Fibroblast of lung (primary cell): ENCODE results near the gene GPC5. TPM values are rescaled to one million over a fixed set of nuclear protein-coding genes. Genes with fewer than 3 reads are reported as not detected.

Experiments
- DNase-seq, 2 donors: peaks; one replicate each; pipeline versions ENCODE4 v3.0.0 to v3.0.0-alpha.2; 2010; ENCODE audit warnings: low read depth in 2 of 2
- H2AFZ ChIP-seq: 2 replicates; pipeline ENCODE4 v1.5.1; 2012; ENCODE audit warnings: low read length, control low read depth, inconsistent platforms
- H3K27ac ChIP-seq: 2 replicates; pipeline ENCODE4 v1.5.1; 2011; ENCODE audit warnings: low read length, control low read depth; ENCODE audit not compliant: insufficient read depth
- H3K27me3 ChIP-seq: 2 replicates; pipeline ENCODE4 v1.5.1; 2011; ENCODE audit warnings: mild to moderate bottlenecking, low read length; ENCODE audit not compliant: control insufficient read depth, insufficient read depth
- H3K36me3 ChIP-seq: 2 replicates; pipeline ENCODE4 v1.5.1; 2011; ENCODE audit warnings: low read length; ENCODE audit not compliant: control insufficient read depth, insufficient read depth
- H3K4me1 ChIP-seq: 2 replicates; pipeline ENCODE4 v1.5.1; 2011; ENCODE audit warnings: low read length; ENCODE audit not compliant: control insufficient read depth, insufficient read depth; ENCODE audit errors: extremely low read depth
- H3K4me2 ChIP-seq: 2 replicates; pipeline ENCODE4 v1.5.1; 2011; ENCODE audit warnings: low read length, control low read depth; ENCODE audit not compliant: insufficient read depth; ENCODE audit errors: extremely low read depth
- H3K4me3 ChIP-seq, 4 experiments: fragments of 200-600 bp in 1 of 4; sonication (generic) in 1 of 4; replicated peaks in 1 of 4; 2 replicates each; pipeline ENCODE4 v1.5.1; 2011 to 2016; ENCODE audit warnings: low read length in 4 of 4, low read depth in 3 of 4, mild to moderate bottlenecking in 3 of 4, control low read depth in 2 of 4, inconsistent platforms in 1 of 4, mixed read lengths in 1 of 4; ENCODE audit not compliant: insufficient read depth in 1 of 4; ENCODE audit errors: control extremely low read depth in 1 of 4
- H3K79me2 ChIP-seq: 2 replicates; pipeline ENCODE4 v1.5.1; 2012; ENCODE audit warnings: mild to moderate bottlenecking, low read length, inconsistent platforms; ENCODE audit not compliant: control insufficient read depth, insufficient read depth
- H3K9ac ChIP-seq: 2 replicates; pipeline ENCODE4 v1.5.1; 2011; ENCODE audit warnings: mild to moderate bottlenecking, low read length, control low read depth; ENCODE audit not compliant: insufficient read depth
- H3K9me3 ChIP-seq: 2 replicates; pipeline ENCODE4 v1.5.1; 2012; ENCODE audit warnings: low read depth, low read length; ENCODE audit not compliant: control insufficient read depth, insufficient read depth
- H4K20me1 ChIP-seq: 2 replicates; pipeline ENCODE4 v1.5.1; 2011; ENCODE audit warnings: low read length; ENCODE audit not compliant: control insufficient read depth, insufficient read depth; ENCODE audit errors: extremely low read depth
- EZH2 ChIP-seq: IDR thresholded peaks from 2 replicates; pipeline ENCODE4 v1.5.1; 2012; ENCODE audit warnings: low read length, control low read depth, mild to moderate bottlenecking; ENCODE audit errors: missing control alignments
- polyA plus RNA-seq, 2 donors: library from polyadenylated mRNA; depleted of rRNA in 1 of 2; stranded (reverse) in 1 of 2; unstranded in 1 of 2; fragments of >200 nt; gene quantifications; 2 replicates each; pipeline ENCODE4 v1.2.1, GENCODE V29; 2011 to 2012; ENCODE audit warnings: missing spikeins in 1 of 2
- total RNA-seq: library from RNA; depleted of rRNA; stranded (reverse); fragments of >200 nt; gene quantifications from 2 replicates; pipeline ENCODE4 v1.2.1, GENCODE V29; 2014
- TF ChIP-seq, protein P1 (sequence below), 2 donors: IDR thresholded peaks in 1 of 2; conservative IDR thresholded peaks in 1 of 2; 1 replicate in 1 of 2; 2 replicates in 1 of 2; pipeline ENCODE4 v1.5.1; 2011 to 2012; ENCODE audit warnings: low read length in 2 of 2, control low read depth in 1 of 2, inconsistent platforms in 1 of 2, low read depth in 1 of 2, mild to moderate bottlenecking in 1 of 2

Gene GPC5
- total and polyA plus RNA-seq, 2 donors (not counting 1 experiment from before 2014, with no cell fraction given), result 0.17 TPM; not detected in 1

DNA sequence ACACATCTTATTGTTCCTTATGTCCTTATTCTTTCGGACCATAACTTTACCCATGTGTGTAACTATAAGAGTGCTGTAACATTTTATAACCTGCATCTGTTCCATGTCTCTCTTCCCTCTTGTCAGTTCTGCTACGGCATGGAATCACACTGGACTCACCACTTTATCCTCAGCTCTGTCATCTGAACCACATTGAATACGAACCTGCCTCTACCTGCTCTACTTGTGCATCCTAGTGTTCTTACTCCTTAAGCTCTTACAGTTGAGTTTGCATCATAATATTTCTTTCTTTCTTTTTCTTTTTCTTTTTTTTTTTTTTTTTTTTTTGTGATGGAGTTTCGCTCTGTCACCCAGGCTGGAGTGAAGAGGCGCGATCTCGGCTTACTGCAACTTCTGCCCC, 180.9 kb downstream of the GPC5 start:
- Histone ChIP-seq H3K36me3 (no peaks in the 10 kb centered on the region), H3K4me2 (no peak overlapping the region), H3K27ac (no peak overlapping the region), H3K79me2 (no peaks in the 10 kb centered on the region), H3K4me3 (no peak overlapping the region), H2AFZ (no peak overlapping the region), H4K20me1 (no peaks in the 10 kb centered on the region), H3K9me3 (no peaks in the 10 kb centered on the region), H3K4me1 (no peaks in the 10 kb centered on the region), H3K9ac (no peak overlapping the region), H3K27me3 (no peaks in the 10 kb centered on the region)
- no peak for DNase-seq
- TF ChIP-seq, protein P1, sequence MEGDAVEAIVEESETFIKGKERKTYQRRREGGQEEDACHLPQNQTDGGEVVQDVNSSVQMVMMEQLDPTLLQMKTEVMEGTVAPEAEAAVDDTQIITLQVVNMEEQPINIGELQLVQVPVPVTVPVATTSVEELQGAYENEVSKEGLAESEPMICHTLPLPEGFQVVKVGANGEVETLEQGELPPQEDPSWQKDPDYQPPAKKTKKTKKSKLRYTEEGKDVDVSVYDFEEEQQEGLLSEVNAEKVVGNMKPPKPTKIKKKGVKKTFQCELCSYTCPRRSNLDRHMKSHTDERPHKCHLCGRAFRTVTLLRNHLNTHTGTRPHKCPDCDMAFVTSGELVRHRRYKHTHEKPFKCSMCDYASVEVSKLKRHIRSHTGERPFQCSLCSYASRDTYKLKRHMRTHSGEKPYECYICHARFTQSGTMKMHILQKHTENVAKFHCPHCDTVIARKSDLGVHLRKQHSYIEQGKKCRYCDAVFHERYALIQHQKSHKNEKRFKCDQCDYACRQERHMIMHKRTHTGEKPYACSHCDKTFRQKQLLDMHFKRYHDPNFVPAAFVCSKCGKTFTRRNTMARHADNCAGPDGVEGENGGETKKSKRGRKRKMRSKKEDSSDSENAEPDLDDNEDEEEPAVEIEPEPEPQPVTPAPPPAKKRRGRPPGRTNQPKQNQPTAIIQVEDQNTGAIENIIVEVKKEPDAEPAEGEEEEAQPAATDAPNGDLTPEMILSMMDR (conservative IDR thresholded peaks at IDR 0.05 in 1 of 2, IDR thresholded peaks at IDR 0.05 in 1 of 2; ENCODE audit: low read depth in 1 of 2, low read length in 2 of 2), result no peak
- TF ChIP-seq EZH2, result no peak

GRCh38 chr13:91580749-91581148, 182.3 kb downstream of the GPC5 start:
- no peaks in the 10 kb centered on the region for H3K36me3 ChIP-seq
- no peak overlapping the region for H3K9ac ChIP-seq
- no peaks in the 10 kb centered on the region for H4K20me1 ChIP-seq
- no peaks in the 10 kb centered on the region for H3K27me3 ChIP-seq
- TF ChIP-seq, protein P1 (conservative IDR thresholded peaks at IDR 0.05 in 1 of 2, IDR thresholded peaks at IDR 0.05 in 1 of 2; ENCODE audit: low read depth in 1 of 2, low read length in 2 of 2), result no peak
- TF ChIP-seq EZH2, result no peak
- H3K4me1 ChIP-seq, result no peaks in the 10 kb centered on the region
- H2AFZ ChIP-seq, result no peak overlapping the region
- no peak for DNase-seq
- H3K9me3 ChIP-seq, result no peaks in the 10 kb centered on the region
- no peak overlapping the region for H3K4me2 ChIP-seq
- no peak overlapping the region for H3K4me3 ChIP-seq
- H3K79me2 ChIP-seq, result no peaks in the 10 kb centered on the region
- no peak overlapping the region for H3K27ac ChIP-seq

DNA sequence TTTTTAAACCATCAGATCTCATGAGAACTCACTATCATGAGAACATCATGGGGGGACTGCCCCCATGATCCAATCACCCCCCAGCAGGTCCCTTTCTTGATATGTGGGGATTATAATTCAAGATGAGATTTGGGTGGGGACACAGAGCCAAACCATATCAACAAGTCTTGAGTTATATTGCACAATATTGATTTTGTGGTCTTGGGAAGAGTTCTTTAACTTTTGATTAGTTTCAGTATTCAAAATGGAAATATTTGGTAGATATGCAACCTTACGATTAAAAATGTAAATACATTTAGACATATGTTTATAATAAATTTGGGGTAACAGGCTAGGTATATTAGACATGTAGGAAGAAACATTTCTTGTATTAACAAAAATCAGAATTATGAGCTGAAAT, 188.2 kb downstream of the GPC5 start:
- Histone ChIP-seq H3K79me2 (no peaks in the 10 kb centered on the region), H3K4me2 (no peak overlapping the region), H3K27me3 (no peaks in the 10 kb centered on the region), H3K27ac (no peak overlapping the region), H3K4me1 (no peaks in the 10 kb centered on the region), H3K9ac (no peak overlapping the region), H2AFZ (no peak overlapping the region), H4K20me1 (no peaks in the 10 kb centered on the region), H3K4me3 (no peak overlapping the region), H3K9me3 (no peaks in the 10 kb centered on the region), H3K36me3 (no peaks in the 10 kb centered on the region)
- no peak for TF ChIP-seq EZH2
- TF ChIP-seq, protein P1 (conservative IDR thresholded peaks at IDR 0.05 in 1 of 2, IDR thresholded peaks at IDR 0.05 in 1 of 2; ENCODE audit: low read depth in 1 of 2, low read length in 2 of 2), result no peak
- no peak for DNase-seq
